Naive thymus-derived CD4-positive, alpha-beta T cell (primary cell): ENCODE data around the gene STIP1. TPM values are rescaled to one million over a fixed set of nuclear protein-coding genes. Genes with fewer than 3 reads are reported as not detected.
A peak's percentile ranks its signal among the peaks of the same experiment; 100 is the strongest.

ENCODE experiments used
- ATAC-seq: fragments of 150-1000 bp; cut with Tn5 transposase; 2 replicates; pipeline ENCODE4 v1.10.0; 2021; ENCODE audit warnings: mild to moderate bottlenecking, moderate library complexity
- CTCF ChIA-PET: fragments of 350-600 bp; sonication (Branson Sonifier 250); formaldehyde crosslinking; loops from one replicate; lab custom pipeline; 2021; ENCODE audit warnings: antibody characterized with exemption; lab: Charles Lee
- POLR2A ChIA-PET: fragments of 350-600 bp; sonication (Branson Sonifier 250); formaldehyde crosslinking; loops from one replicate; lab custom pipeline; 2021; ENCODE audit warnings: antibody characterized with exemption, inconsistent platforms; lab: Charles Lee
- DNase-seq, 9 donors: peaks; one replicate each; pipeline versions ENCODE4 v3.0.0 to v3.0.0-alpha.2; 2020 to 2022; ENCODE audit warnings: mixed read lengths in 1 of 9
- H3K27ac ChIP-seq: one replicate; pipeline ENCODE4 v1.7.0; 2013; ENCODE audit warnings: mild to moderate bottlenecking, low read depth, low read length, moderate library complexity
- H3K27me3 ChIP-seq, 2 donors: one replicate each; pipeline ENCODE4 v1.7.0; 2013; ENCODE audit warnings: low read length in 2 of 2, mild to moderate bottlenecking in 2 of 2, moderate library complexity in 2 of 2; ENCODE audit not compliant: control insufficient read depth in 2 of 2, insufficient read depth in 2 of 2
- H3K36me3 ChIP-seq, 3 experiments: 1 replicate in 2 of 3; 2 replicates in 1 of 3; pipeline ENCODE4 v1.7.0; 2013; ENCODE audit warnings: low read length in 3 of 3, mild to moderate bottlenecking in 3 of 3, moderate library complexity in 1 of 3; ENCODE audit not compliant: insufficient read depth in 3 of 3, control insufficient read depth in 2 of 3
- H3K4me1 ChIP-seq, 2 donors: one replicate each; pipeline ENCODE4 v1.7.0; 2013; ENCODE audit warnings: low read length in 2 of 2, mild to moderate bottlenecking in 2 of 2, moderate library complexity in 1 of 2; ENCODE audit not compliant: control insufficient read depth in 2 of 2, insufficient read depth in 2 of 2
- H3K4me3 ChIP-seq: 2 replicates; pipeline ENCODE4 v1.7.0; 2013; ENCODE audit warnings: mild to moderate bottlenecking, low read length
- H3K9me3 ChIP-seq, 3 experiments: 1 replicate in 2 of 3; 2 replicates in 1 of 3; pipeline ENCODE4 v1.7.0; 2013; ENCODE audit warnings: low read length in 3 of 3; ENCODE audit not compliant: control insufficient read depth in 2 of 3
- H3K27ac Mint-ChIP-seq, 9 donors: one replicate each; pipeline ENCODE4 v1.8.0; 2020 to 2022; ENCODE audit warnings: mixed read lengths in 9 of 9, mild to moderate bottlenecking in 8 of 9, moderate library complexity in 5 of 9, inconsistent platforms in 2 of 9
- H3K27me3 Mint-ChIP-seq, 5 donors: one replicate each; pipeline ENCODE4 v1.8.0; 2021 to 2022; ENCODE audit warnings: mixed read lengths in 5 of 5, mild to moderate bottlenecking in 1 of 5
- H3K36me3 Mint-ChIP-seq, 5 donors: one replicate each; pipeline ENCODE4 v1.8.0; 2020 to 2022; ENCODE audit warnings: mixed read lengths in 5 of 5, mild to moderate bottlenecking in 3 of 5, inconsistent platforms in 1 of 5
- H3K4me1 Mint-ChIP-seq, 7 donors: one replicate each; pipeline ENCODE4 v1.8.0; 2020 to 2022; ENCODE audit warnings: mixed read lengths in 7 of 7, mild to moderate bottlenecking in 3 of 7, inconsistent platforms in 1 of 7
- H3K4me3 Mint-ChIP-seq, 10 donors: one replicate each; pipeline ENCODE4 v1.8.0; 2020 to 2022; ENCODE audit warnings: mild to moderate bottlenecking in 10 of 10, mixed read lengths in 10 of 10, moderate library complexity in 6 of 10, inconsistent platforms in 2 of 10
- H3K9me3 Mint-ChIP-seq, 11 donors: one replicate each; pipeline ENCODE4 v1.8.0; 2020 to 2022; ENCODE audit warnings: mixed read lengths in 11 of 11, mild to moderate bottlenecking in 4 of 11, inconsistent platforms in 1 of 11, moderate library complexity in 1 of 11
- intact Hi-C, 2 donors: fragments of 100-400 bp; cut with micrococcal nuclease; formaldehyde crosslinking; loops; one replicate each; pipeline ENCODE4 v1.15.1; 2023
- polyA plus RNA-seq, 2 donors: library from polyadenylated mRNA; unstranded; fragments of 300-500 nt; fragmentation: Illumina TruSeq; gene quantifications; one replicate each; pipeline ENCODE4 v1.2.3, GENCODE V29; 2021
- total RNA-seq, 6 experiments: library from RNA in 5 of 6; stranded (reverse) in 5 of 6; gene quantifications; 1 replicate in 5 of 6; 2 replicates in 1 of 6; pipeline ENCODE4 v1.2.3 and lab custom pipeline; 2021 to 2026

Gene STIP1
- total and polyA plus RNA-seq, 7 experiments from 2014 or later, result 45.1 to 243 (median 88.8) TPM

DNA sequence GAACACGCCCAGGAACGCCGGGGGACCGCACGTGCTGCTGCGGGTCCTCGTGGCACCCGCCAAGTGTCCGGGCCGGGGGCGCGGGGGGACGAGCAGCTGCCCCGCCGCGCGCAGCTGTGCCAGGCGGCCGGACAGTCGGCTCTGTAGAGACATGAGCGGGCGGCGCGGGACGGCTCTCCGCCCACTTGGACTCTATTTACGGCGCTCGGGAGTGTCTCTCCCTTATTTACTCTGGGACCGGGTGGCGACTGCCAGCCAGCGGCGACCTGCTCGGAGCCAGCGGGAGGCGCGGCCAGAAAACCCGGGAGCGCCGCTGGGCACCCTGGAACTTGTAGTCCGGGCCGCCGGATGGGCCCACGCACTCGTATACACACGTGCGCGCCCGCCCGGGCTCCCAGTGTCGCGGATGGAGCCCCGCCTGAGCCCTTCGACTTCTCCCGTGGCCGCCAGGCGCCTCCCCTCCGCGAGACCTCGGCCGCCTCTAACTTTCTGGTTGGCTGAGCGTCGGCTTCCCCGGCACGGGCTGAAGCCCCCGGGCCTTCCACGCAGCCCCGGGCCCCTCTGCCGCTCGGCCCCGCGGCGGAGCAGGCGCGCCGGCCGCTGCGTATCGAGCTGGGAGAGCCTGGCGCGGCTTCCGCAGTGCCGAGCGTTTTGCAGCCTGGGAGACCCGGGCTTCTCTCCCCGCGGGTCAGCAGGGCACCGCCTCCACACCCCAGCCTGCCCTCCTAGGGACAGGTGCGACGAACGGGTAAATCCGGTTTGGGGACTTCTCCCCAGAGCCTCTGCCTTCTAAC, 19.9 kb upstream of the STIP1 start, which contains the start of gene MACROD1:
TSS of gene MACROD1 (minus strand) at position 272 of the 794 bp plus-strand sequence. CDS start at position 153, 119 bp downstream.
- ATAC-seq (peak; percentile 95), DNase-seq (peak; percentile 52 to 87 (median 65))
- Histone ChIP-seq H3K27me3 (no peaks in the 10 kb centered on the region), H3K27ac (peak within 1 kb of the TSS; percentile 66), H3K36me3 (no peaks in the 10 kb centered on the region), H3K4me3 (peak within 1 kb of the TSS; percentile 74), H3K9me3 (no peaks in the 10 kb centered on the region), H3K4me1 (peaks cover 0 to 5% of the 10 kb centered on the region in 2 donors)
- POLR2A ChIA-PET, result interaction anchor here (0.7 to 2.6 kb wide), 5 partner anchors 14 to 152 kb away, joined by 3 to 18 read pairs (median 3); partner anchors contain the start of genes CATSPERZ, PRDX5, STIP1 and TRMT112
- intact Hi-C loops, result loop anchor here (2.0 to 5.0 kb wide), 6 partner anchors 19 to 495 kb away; partner anchors contain the start of genes ATL3 (in 1 of the 2), FKBP2 (in 1 of the 2), MARK2 (in 1 of the 2) and NUDT22 (in 1 of the 2)
- Mint-ChIP-seq H3K36me3 (no peaks in the 10 kb centered on the region), H3K27ac (peak within 1 kb of the TSS; percentile 51 to 83 (median 78)), H3K4me3 (peak within 1 kb of the TSS; percentile 85 to 94 (median 90)), H3K27me3 (no peaks in the 10 kb centered on the region), H3K9me3 (no peaks in the 10 kb centered on the region), H3K4me1 (peaks cover 7 to 22% (median 16%) of the 10 kb centered on the region in 7 donors)
- CTCF ChIA-PET, result no interaction called here

DNA sequence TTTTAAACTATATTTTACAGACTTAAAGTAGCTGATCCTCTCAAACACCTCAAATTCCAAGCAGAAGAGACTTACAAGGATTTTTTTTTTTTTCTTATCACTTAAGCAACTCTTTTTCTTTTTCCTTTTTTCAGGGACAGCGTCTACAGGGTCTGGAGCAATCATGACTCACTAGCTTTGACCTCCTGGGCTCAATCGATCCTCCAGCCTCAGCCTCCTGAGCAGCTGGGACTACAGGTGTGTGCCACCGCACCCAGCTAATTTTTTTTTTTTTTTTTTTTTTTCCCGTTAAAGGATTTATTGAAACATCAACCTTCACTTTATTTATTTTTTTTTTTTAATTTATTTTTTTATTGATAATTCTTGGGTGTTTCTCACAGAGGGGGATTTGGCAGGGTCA, 15.6 kb upstream of the STIP1 start:
- intact Hi-C loops, result no loop called here
- Histone ChIP-seq H3K9me3 (no peaks in the 10 kb centered on the region), H3K27ac (no peak overlapping the region), H3K4me3 (no peak overlapping the region), H3K36me3 (no peaks in the 10 kb centered on the region), H3K4me1 (peaks cover 0 to under 1% of the 10 kb centered on the region in 2 donors), H3K27me3 (no peaks in the 10 kb centered on the region)
- ATAC-seq (no peak), DNase-seq (no peak)
- Mint-ChIP-seq H3K9me3 (peaks cover 0 to 3% (median 0%) of the 10 kb centered on the region in 11 donors), H3K4me3 (no peak overlapping the region), H3K4me1 (peaks cover 5 to 16% (median 12%) of the 10 kb centered on the region in 7 donors), H3K27ac (no peak overlapping the region), H3K36me3 (peaks cover 0 to 7% (median 4%) of the 10 kb centered on the region in 5 donors), H3K27me3 (no peaks in the 10 kb centered on the region)
- ChIA-PET POLR2A (interaction anchor here (0.6 to 1.1 kb wide), 3 partner anchors 17 to 99 kb away, joined by 3 to 4 read pairs (median 4); no protein-coding TSS in a partner anchor), CTCF (interaction anchor here (1.1 to 1.3 kb wide), 2 partner anchors 21 to 33 kb away, joined by 3 to 5 read pairs; no protein-coding TSS in a partner anchor)

DNA sequence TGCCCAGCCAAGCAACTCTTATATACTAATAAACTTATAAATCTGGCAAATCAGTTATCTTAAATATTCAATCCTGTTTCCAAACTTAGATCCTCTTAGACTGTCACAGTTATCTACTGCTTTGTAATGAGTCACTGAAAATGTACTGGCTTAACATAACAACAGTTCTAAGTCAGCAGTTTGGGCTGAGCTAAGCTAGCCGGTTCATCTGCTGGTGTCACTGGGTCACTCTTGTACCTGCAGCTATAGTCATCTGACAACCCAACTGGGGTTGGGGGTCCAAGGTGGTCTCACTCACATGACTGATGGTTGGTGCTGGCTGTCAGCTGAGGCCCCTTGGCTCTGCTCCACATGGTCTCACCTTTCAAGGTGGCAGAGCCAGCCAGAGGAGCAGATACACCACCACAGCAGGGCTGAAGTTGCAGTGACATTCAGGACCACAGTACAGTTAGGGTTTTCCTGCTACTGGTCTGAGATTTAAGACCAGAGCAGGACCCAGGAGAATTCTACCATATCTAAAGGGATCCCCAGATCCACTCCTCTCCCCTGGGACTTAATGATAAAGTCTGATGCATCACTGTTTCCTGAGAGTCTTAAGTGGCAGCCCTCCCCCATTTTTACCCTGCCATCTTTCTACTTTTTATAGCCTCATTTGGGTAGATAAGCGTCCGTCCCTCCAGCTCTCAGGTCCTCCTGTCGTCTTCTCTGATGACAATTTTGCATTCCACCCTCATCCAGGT, 12.2 kb upstream of the STIP1 start:
- peaks cover 0 to 7% (median 5%) of the 10 kb centered on the region in 5 donors for H3K36me3 Mint-ChIP-seq
- CTCF ChIA-PET, result interaction anchor here (1.0 kb wide), 1 partner anchor 31 kb away, joined by 3 read pairs; no protein-coding TSS in a partner anchor
- Histone ChIP-seq H3K4me1 (no peaks in the 10 kb centered on the region), H3K4me3 (no peak overlapping the region), H3K36me3 (no peaks in the 10 kb centered on the region), H3K27ac (no peak overlapping the region), H3K9me3 (no peaks in the 10 kb centered on the region), H3K27me3 (no peaks in the 10 kb centered on the region)
- H3K9me3 Mint-ChIP-seq, result peaks cover 0 to 3% (median 0%) of the 10 kb centered on the region in 11 donors
- no peak for ATAC-seq
- H3K27me3 Mint-ChIP-seq, result no peaks in the 10 kb centered on the region
- H3K4me3 Mint-ChIP-seq, result no peak overlapping the region
- no peak for DNase-seq
- POLR2A ChIA-PET, result interaction anchor here (2.1 kb wide), 1 partner anchor 12 kb away, joined by 8 read pairs; the partner anchor contains the start of gene STIP1
- peak overlapping the region in 2 of 9 donors; percentile 1 to 11 for H3K27ac Mint-ChIP-seq
- H3K4me1 Mint-ChIP-seq, result peaks cover 11 to 21% (median 18%) of the 10 kb centered on the region in 7 donors
- intact Hi-C loops, result no loop called here

DNA sequence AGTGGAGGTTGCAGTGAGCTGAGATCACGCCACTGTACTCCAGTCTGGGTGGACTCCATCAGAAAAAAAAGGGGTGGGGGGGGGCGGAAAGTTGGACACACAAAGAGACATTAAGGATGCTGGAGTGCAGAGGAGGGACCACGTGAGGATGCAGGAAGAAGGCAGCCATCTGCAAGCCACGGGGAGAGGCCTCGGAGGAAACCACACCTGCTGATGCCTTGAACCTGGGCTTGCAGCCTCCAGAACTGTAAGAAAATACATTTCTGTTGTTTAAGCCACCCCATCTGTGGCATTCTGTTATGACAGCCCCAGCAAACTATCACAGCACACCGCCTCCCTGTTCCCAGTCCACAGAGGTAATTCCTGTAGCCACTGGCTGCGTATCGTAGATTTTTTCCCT, 9.2 kb upstream of the STIP1 start:
- ATAC-seq, result no peak
- Histone ChIP-seq H3K36me3 (no peaks in the 10 kb centered on the region), H3K27ac (no peak overlapping the region), H3K4me1 (peaks cover 0 to 5% of the 10 kb centered on the region in 2 donors), H3K27me3 (no peaks in the 10 kb centered on the region), H3K9me3 (no peaks in the 10 kb centered on the region), H3K4me3 (no peak overlapping the region)
- peaks cover 11 to 36% (median 25%) of the 10 kb centered on the region in 7 donors for H3K4me1 Mint-ChIP-seq
- peak overlapping the region in 3 of 9 donors; percentile 6 to 41 (median 14) for H3K27ac Mint-ChIP-seq
- intact Hi-C loops, result no loop called here
- POLR2A ChIA-PET, result interaction anchor here (0.6 kb wide), 1 partner anchor 14 kb away, joined by 3 read pairs; no protein-coding TSS in a partner anchor
- peaks cover 0 to 7% (median 5%) of the 10 kb centered on the region in 5 donors for H3K36me3 Mint-ChIP-seq
- peaks cover 0 to 3% (median 0%) of the 10 kb centered on the region in 11 donors for H3K9me3 Mint-ChIP-seq
- H3K27me3 Mint-ChIP-seq, result no peaks in the 10 kb centered on the region
- no peak for DNase-seq
- CTCF ChIA-PET, result no interaction called here
- H3K4me3 Mint-ChIP-seq, result peak overlapping the region in 1 of 10 donors; percentile 37

DNA sequence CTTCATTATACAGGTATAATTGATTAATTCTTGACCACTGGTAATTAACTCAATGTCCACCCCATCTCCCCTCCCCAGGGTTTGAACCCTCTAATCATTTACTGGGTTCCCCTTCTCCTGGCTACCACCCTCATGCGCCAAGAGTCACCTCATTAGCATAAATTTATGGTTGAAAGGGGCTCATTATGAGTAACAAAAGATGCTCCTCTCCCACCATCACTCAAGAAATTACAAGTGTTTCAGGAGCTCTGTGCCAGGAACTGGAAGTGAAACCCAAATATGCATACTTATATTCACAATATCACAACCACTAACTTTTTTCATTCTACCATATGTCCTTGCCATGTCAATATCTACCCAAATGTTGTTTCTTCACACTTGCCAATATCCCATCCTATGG, 7.8 kb upstream of the STIP1 start:
- peaks cover 0 to 11% (median 5%) of the 10 kb centered on the region in 5 donors for H3K36me3 Mint-ChIP-seq
- DNase-seq, result no peak
- no peak for ATAC-seq
- Histone ChIP-seq H3K4me3 (no peak overlapping the region), H3K27me3 (no peaks in the 10 kb centered on the region), H3K4me1 (peaks cover 0 to 7% of the 10 kb centered on the region in 2 donors), H3K27ac (no peak overlapping the region), H3K36me3 (no peaks in the 10 kb centered on the region), H3K9me3 (no peaks in the 10 kb centered on the region)
- intact Hi-C loops, result no loop called here
- H3K27ac Mint-ChIP-seq, result peak overlapping the region in 1 of 9 donors; percentile 22
- peaks cover 0 to 3% (median 0%) of the 10 kb centered on the region in 11 donors for H3K9me3 Mint-ChIP-seq
- peaks cover 18 to 44% (median 34%) of the 10 kb centered on the region in 7 donors for H3K4me1 Mint-ChIP-seq
- H3K27me3 Mint-ChIP-seq, result no peaks in the 10 kb centered on the region
- CTCF ChIA-PET, result no interaction called here
- no peak overlapping the region for H3K4me3 Mint-ChIP-seq
- POLR2A ChIA-PET, result no interaction called here
